GDM1 (cell line): Measurements from ENCODE around the gene POTEB3.
"Not testable (repeated sequence)": the region's sequence is repeated elsewhere in the genome, so short reads cannot be mapped to it uniquely, and the experiment has no call there.

Experiments used
- DNase-seq: peaks from one replicate; lab custom pipeline; 2025; lab: John Stamatoyannopoulos, UW

Gene POTEB3

DNA sequence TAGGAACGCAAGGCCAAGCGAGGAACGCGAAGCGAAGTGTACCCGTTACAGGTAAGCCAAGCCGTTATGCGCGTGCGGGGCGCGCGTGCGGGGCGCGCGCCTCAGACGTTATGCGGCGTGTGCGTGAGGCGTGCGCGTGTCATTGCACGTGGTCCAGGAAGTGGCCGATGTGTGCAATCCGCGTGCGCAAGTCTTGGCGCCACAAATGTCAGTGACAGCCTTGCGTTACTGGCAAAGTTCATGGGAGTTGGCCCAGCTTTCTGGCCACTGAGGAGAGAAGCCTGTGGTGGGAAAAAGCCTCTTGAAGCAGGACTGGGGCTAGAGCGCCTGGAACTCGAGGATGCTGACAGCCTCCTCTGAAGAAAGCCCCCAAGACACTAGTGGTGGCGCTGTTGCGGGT, at the start of gene POTEB3:
Gene POTEB3 (minus strand): TSS at position 101 of the 400 bp plus-strand sequence. CDS start 488 bp downstream, outside the sequence.
- not testable (repeated sequence) for DNase-seq

GRCh38 chr15:21453683-21454082, 13.4 kb upstream of the POTEB3 start:
- DNase-seq = not testable (repeated sequence)

DNA sequence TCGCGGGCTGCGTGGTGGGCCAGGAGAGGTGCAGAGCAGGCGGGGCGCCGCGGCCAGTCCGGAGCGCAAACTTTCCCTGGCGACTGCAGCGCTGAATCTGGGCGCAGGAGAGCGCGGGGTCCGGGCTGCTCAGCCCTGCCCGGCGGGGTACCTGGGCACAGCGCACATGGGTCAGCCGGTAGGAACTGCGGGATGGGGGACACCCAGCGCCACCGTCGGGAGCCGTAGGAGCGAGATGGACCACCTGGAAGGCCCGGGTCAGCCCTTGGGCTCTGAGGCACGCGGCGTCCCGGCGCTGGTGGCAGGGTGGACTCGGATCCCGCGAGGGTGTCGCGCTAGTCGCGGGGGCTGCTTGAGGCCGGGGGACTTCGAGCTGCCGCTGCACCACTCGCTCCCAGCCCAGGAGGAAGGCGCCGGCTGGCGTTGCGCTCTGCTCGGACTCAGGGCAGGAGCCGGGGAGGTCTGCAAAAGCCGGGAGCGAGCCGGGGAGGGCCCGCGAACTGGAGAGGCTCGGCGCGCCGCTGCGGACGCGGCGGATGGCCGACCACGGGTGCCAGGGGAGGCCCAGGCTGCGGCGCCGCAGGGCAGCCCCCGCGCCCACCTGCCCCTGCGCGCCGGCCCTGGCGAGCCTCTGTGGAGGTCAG, 11.7 kb upstream of the POTEB3 start:
- not testable (repeated sequence) for DNase-seq

GRCh38 chr15:21451487-21451886, 11.2 kb upstream of the POTEB3 start:
- not testable (repeated sequence) for DNase-seq

DNA sequence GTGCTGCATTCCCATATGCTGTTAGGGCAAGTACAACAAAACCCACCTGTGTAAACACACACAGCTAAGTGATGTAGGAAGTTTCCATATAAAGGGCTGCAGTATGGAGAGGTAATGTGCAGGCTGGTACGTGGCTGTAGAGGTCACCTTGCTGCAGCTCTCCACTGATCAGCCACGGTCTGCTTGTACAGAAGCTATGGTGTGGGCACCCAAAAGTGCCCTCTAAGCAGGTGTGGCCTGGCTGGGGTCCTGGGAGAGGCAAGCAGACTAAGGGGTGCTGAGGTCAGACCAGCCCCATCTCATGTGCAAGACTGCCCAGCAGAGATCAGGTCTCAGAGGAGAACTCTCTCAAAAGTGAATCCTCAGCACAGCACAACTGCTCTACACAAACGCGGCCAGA, 32.9 kb downstream of the POTEB3 start:
- not testable (repeated sequence) for DNase-seq

DNA sequence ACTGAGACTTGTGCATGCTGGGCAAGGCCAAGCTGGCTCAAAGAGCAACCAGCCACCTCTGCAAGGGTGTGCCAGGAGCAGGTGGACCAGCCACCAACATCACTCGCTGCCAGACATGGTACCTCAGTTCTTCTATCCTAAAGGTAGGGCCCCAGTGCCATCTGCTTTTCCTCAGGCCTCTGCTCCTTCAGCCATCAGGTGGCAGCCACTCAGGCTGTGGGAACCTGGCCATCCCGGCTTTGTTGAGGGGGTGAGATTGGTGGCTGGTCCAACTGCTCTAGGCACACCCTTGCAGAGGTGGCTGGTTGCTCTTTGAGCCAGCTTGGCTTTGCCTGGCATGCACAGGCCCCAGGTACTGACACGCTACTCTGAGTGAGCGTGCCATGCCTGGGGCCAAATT, 38.8 kb downstream of the POTEB3 start:
- DNase-seq = not testable (repeated sequence)

DNA sequence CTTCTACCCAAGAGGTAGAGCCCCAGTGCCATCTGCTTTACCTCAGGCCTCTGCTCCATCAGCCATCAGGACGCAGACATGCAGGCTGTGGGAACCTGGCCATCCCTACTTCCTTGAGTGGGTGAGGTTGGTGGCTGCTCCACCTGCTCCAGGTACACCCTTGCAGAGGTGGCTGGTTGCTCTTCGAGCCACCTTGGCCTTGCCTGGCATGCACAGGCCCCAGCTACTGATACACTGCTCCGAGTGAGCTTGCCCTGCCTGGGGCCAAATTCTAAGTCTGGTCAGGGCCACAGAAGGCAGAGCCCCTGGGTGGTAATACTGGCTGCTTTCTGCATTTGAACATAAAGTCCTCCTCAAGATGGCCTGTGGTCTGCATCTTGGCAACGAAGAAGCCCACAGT, 41.2 kb downstream of the POTEB3 start:
- DNase-seq = not testable (repeated sequence)

DNA sequence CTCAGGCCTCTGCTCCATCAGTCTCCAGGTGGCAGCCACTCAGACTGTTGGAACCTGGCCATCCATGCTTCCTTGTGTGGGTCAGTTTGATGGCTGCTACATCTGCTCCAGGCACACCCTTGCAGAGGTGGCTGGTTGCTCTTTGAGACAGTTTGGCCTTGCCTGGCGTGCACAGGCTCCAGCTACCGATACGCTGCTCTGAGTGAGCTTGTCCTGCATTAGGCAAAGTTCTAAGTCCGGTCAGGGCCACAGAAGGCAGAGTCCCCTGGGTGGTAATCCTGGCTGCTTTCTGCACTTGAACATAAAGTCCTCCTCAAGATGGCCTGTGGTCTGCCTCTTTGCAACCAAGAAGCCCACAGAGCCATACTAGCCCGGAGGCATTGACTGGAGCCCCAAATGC, 41.8 kb downstream of the POTEB3 start:
- not testable (repeated sequence) for DNase-seq

GRCh38 chr15:21397656-21398055, 42.6 kb downstream of the POTEB3 start:
- DNase-seq = not testable (repeated sequence)

GRCh38 chr15:21397186-21397585, 43.1 kb downstream of the POTEB3 start:
- not testable (repeated sequence) for DNase-seq

DNA sequence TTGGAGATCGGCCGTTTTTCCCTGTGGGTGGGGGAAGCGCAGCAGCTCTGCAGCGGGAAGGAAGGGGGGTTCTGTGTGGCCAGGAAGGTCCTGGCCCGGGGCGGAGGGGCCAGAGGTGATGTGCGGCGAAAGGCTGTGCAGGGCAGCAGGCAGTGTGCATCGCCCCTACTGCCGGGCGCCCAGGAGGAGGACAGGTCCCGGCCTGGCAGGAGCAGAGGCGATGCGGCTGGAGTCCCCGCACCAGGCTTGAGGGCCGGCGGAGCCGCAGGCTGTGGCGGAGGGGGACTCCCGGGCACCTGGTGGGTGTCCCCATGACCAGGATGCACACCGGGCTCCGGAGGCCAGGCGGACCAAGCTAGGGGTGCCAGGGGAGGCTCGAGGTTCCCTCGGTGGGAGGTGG, 54.3 kb downstream of the POTEB3 start:
- DNase-seq = not testable (repeated sequence)

- not testable (repeated sequence) for DNase-seq
Measured at GRCh38 chr15:21383866-21384485, 56.3 kb downstream of the POTEB3 start.

DNA sequence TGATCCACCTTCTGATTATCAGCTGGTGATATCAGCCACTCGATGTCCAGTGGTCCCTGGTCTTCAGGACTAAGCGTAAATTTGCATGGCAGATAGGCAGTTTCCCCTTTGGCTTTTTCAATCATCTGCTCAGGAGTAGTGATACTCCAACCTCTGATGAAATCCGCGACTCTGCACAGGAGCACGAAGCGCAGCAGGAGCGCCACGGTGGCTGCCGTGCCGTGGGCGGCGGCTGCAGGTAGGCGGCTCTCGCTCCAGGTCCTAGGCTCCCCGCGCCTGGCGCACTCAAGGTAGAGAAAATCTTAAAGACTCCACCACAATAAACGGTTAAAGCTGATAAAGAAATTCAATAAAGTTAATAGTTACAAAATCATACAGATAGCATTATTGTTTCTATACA, 66.6 kb downstream of the POTEB3 start:
- not testable (repeated sequence) for DNase-seq

DNA sequence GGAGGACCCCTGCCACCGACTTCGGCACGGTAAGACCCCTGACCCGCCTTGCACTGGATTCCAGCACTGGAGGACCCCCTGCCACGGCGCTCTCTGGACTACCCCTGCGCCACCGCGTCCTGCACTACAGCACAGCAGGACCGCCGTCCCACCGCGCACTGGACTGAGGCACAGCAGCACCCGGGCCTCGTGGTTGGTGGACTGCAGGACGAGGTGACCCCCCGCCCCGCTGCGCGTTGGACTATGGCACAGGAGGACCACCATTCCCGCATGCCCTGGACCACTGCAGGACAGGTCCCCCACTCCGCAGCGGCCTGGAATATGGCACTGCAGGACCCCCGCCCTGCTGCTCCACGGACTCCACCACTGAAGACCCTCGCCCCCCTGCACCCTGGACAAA, 71.1 kb downstream of the POTEB3 start:
- DNase-seq = not testable (repeated sequence)

GRCh38 chr15:21368625-21369024, 71.7 kb downstream of the POTEB3 start:
- DNase-seq = not testable (repeated sequence)
